8988T (cell line): ENCODE measurements around the gene TMEM247.
"Not testable (repeated sequence)": the region's sequence is repeated elsewhere in the genome, so short reads cannot be mapped to it uniquely, and the experiment has no call there.

ENCODE experiments used
- DNase-seq: peaks from one replicate; pipeline ENCODE4 v3.0.0; 2011

Gene TMEM247

DNA sequence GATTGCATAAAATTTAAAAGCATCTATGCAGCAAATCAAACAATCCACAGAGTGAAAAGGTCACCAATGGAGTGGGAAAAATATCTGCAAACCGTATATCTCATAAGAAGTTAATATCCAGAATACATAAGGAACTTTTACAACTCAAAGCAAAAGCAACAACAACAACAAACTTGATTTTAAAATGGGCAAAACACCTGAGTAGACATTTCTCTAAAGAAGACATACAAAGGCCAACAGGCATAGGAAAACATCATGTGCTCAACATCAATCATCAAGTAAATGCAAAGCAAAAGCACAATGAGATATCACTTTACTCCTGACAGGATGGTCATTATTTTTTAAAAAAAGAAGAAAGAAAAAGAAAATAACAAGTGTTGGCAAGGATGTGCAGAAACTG, 38.1 kb downstream of the TMEM247 start:
- no peak for DNase-seq

DNA sequence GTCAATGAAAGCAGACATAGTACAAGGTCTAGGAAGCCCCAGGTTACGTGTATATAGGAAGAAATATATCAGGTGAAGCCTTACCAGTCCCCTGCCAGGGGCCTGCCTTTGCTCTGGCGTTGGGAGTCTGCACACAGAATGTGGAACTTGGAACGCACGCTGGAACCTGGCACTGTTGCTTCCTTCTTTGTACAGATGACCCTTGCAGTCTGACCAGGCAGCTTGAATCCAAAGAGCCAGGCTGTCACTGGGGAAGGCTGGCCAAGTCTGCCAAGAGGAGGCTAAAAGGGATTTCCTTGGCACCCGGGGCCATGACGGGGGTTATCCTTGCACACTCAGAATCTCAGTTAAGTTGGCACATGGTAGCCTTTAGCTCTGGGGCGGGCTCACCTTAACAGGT, 39.5 kb downstream of the TMEM247 start:
- no peak for DNase-seq

GRCh38 chr2:46519265-46519664, 39.9 kb downstream of the TMEM247 start:
- DNase-seq = no peak

- DNase-seq = no peak
Observed at GRCh38 chr2:46520130-46520711, 40.9 kb downstream of the TMEM247 start.

DNA sequence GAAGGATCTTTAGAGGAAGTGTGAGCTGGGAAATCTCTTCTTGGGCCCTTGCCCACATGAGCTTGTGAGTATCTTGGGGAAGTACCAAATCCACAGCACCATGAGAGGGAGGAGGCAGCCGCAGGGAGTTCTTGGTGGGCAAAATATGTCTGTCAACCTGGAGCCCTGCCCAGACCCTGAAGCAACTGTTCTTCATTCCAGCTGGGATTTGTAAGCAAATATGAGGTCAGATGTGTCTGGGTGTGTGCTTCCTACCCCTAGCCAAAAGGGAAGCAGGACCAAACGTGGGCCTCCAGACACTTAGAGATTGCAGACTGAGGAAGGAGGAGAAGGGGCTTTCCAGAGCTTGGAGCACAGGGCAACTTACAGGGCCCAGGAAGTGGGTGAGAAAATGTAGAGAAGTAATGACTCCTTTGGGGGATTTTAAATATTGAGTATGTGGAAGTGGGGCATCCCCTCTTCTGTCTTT, 41.9 kb downstream of the TMEM247 start:
- no peak for DNase-seq

- DNase-seq = not testable (repeated sequence)
Observed at GRCh38 chr2:46522385-46522784, 43.0 kb downstream of the TMEM247 start.

GRCh38 chr2:46525522-46526155, 46.3 kb downstream of the TMEM247 start:
- DNase-seq = no peak

- no peak for DNase-seq
Observed at GRCh38 chr2:46528880-46529279, 49.5 kb downstream of the TMEM247 start.

DNA sequence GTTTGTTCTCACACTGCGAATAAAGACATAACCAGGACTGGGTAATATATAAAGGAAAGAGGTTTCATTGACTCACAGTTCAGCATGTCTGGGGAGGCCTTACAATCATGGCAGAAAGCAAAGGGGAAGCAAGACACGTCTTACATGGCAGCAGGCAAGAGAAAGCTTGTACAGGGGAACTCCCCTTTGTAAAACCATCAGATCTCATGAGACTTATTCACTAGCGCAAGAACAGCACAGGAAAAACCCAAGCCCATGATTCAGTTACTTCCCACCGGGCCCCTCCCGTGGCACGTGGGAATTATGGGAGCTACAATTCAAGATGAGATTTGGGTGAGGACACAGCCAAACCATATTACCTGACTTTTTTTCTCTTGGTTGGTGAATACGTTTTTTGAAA, 51.3 kb downstream of the TMEM247 start:
- no peak for DNase-seq

GRCh38 chr2:46531863-46532262, 52.5 kb downstream of the TMEM247 start:
- no peak for DNase-seq
